ENCODE results near the gene ASPDH.
"Not testable (repeated sequence)": the region's sequence is repeated elsewhere in the genome, so short reads cannot be mapped to it uniquely, and the experiment has no call there.

Gene ASPDH

DNA sequence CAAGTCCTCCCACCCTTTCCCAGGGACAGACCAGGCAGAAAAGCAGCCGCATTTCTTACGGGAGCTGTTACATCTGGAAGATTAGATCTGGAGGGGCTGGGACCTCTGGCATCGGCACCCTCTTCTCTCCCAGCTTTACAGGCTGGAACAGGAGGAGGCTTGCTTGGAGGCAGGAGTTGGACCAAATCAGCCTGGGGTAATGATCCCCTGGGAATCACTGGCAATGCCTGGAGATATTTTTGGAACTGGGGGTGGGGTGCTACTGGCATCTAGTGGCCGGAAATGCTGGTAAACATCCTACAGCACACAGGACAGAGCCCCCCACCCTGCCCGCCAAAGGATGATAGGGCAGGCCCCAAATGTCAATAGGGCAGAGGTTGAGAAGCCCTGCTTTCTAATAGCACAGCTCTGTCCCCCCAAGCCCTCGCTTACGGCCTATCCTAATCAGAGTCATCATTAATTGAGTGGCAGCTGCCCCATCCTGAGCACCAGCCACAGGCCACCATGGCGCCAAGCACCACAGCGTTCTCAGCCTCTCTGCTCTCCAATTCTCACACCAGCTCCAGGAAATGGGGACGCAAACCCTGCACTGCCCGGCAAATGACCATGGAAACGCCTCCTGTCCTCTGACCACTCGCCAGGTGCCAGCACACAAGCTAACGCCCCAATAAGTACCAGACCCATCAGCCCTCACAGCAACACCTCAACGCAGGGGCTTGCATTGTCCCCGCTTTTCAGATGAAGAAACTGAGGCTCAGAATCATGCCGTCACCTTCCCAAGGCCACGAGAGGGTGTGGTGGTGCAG lies 33.9 kb upstream of the ASPDH start:
- no peak for DNase-seq (ENCODE audit: low spot score)

DNA sequence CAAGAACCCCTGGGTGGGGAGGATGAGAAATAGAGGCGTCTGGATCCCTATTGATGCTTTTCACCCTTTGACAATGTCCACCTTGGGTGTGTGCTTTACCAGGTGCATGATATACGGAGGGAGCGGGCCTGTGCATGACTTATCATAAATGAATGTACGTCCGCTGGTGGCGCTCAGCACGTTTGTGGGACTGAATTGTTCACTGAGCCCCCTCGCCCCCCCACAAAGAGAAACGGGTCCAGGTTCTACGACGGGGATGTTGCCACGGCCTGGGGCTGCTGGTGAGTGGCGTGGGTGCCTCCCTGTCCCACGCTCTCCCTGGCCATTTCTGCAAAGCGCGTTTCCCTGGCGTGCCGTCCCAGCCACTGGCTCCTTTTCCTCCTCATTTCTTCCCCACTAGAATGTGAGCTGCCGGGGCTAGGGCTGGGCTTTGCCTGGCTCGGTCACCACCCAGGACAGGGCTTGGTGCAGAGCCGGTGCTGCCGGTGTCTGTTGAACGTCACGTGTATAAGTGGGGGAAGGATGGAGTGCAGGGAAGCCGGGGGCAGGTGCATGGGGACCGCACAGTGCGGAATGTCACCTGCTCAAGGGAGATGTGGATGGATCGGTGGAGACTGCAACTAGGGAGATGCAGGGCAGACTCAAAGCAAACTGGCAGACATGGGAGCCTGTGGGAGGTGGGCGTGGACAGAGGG lies 33.0 kb upstream of the ASPDH start:
- no peak for DNase-seq (ENCODE audit: low spot score)

DNA sequence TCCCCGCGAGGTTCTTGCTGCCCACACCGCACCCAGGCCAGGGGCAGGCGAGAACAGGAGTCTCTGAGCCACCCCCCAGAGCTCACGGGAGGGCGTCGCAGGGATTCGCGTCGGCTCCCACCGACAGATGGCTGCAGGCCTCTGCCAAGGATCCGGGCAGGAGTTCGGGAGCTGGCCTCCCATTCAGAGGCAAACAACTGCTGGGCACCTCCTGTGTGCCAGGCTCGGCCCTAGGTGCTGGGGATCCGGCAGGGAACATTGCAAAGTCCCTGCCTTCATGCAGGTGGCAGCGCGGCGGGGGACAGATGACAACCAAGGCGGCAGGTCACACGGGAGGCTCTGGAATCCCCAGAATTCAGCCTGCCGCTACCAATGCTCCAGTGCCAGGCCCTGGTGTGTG lies 29.2 kb upstream of the ASPDH start:
- DNase-seq (ENCODE audit: low spot score) = no peak

DNA sequence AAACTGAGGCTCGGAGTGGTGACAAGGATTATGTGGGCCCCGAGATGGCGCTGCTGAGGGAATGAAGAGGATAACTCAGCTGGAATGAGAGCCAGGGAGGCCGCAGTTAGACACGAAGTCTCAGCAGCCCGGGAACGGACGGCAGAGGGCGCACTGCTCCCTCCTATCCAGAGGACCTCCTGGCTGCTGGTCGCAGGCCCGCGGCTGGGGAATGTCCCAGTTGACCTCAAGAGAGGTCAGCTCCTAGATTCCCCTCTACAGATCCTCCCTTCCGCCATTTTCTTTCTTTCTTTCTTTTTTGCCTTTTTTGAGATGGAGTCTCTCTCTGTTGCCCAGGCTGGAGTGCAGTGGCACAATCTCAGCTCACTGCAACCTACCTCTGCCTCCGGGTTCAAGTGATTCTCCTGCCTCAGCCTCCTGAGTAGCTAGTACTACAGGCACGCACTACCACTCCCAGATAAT lies 24.1 kb upstream of the ASPDH start:
- DNase-seq (ENCODE audit: low spot score) = peak; percentile 84

DNA sequence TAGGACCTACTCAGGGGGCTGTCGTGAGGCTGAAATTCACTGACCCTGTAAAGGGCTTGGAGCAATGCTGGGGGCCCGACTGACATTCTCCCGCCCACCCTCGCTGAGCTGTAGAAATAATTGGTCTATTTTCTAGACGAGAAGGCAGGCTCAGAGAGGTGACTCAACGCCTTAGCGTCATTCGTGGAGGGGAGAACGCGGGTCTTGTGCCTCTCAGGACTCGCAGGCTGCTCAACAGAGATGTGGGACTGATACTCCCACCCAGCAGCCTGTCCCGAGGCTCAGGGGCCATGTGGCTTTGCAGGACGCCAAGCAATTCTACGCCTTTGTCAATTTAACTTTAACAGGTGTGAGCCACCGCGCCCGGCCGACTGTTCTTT lies 23.6 kb upstream of the ASPDH start:
- no peak for DNase-seq (ENCODE audit: low spot score)

DNA sequence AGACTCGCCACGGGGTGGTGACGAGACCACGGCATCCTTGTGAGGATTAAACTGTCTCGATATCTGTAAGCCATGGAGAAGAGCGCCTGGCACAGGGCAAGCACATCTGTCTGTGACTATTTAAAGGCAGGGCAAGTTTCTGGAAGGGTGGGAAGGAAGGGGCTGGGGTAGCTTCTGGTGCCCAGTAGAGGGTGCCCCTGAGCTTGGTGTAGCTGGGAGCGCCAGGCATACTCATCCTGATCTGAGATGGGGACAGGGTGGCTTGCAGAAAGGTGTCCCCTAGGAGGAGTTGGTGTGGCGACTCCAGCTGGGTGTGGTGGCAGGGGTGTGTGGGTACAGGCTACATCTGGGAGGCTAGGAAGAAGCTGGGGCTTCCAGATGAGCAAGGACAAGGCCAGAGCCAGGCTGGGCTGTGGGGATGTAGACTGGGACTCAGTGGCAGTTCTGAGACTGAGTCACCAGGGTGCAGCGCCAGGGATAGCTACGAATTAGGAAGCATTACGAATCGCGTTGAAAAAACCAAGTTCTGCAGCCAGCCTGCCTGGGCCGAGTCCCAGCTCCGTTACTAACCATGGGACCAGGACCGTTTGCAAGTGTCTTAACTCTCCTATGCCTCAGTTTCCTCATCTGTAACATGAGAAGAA lies 23.1 kb upstream of the ASPDH start:
- DNase-seq (ENCODE audit: low spot score) = no peak

DNA sequence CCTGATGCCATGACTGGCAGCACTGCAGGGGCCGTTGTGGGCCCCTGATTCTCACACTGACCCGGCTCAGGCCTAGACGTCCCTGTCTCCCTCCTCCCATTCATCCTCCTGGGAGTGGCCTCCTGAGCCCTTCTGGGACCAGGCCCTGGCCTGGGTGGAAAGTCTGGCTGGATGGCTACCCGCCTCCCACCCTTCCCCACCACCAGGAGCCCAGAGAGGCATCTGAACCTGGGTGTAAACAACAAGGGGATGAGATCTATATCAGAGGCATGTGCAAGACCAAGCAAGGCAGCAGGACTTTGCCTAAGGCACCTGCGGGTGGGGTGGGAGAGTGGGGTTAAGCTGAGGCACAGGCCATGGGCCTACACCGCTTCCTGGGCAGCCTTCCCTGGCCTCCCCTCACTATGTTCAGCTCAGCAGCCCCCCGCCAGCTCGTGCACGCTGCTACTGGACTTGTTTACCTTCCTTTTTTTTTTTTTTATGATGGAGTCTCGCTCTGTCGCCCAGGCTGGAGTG lies 22.0 kb upstream of the ASPDH start:
- DNase-seq (ENCODE audit: low spot score) = no peak

DNA sequence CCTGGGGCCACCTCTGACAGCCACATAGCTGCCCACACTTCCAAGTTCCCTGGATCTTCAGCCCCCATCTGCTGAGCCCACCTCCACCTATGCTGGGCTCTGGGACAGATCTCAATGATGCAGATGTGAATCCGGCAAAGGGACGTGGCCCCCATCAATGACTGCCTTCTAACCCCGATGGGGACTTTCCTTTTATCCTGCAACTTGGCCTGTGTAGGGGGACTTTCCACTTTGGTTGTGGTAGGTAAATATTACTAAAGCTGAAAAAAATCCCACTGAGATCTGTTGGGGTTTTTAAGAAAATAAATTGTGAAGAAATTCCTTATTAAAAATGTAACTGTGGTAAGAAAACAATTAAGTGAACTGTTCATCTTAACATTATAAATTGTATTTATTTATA lies 20.8 kb upstream of the ASPDH start:
- no peak for DNase-seq (ENCODE audit: low spot score)

DNA sequence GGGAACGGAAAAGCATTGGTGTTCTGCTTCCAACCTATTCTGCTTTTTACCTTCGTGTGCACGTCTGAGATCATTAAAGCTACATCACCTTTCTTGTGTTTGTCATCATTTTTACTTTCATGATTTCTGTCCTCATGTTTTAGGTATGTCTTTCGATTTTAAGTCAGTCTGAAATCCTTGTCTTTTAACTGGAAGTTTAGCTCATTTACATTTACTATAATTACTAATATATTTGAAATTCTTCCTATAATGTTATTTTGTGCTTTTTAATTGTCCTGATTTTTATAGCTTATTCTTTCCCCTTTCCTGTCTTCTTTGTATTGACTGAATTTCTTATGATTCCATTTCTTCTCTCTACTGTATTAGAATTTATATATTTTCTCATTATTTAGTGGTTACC lies 19.2 kb upstream of the ASPDH start:
- no peak for DNase-seq (ENCODE audit: low spot score)

DNA sequence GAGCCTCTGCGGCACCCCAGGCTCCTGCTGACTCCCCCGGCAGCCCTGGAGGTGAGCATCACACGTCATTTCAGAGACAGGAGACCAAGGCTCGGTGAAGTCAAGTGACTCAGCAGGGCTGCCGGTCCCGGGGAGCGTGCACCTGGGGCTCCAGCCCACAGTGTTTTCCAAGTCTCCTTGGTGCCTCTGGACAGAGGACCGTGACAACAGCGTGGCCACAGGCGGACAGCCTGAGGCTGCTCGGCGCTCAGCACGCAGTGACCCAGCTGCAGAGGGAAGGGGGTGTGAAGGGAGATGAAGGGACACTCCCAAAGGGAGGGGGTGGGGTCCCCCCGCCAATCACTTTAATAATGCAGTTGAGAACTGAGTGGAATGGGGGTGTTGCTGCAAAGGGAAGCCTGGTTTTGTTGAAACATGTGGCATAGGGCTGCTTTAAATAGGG lies 17.5 kb upstream of the ASPDH start:
- DNase-seq (ENCODE audit: low spot score) = no peak

DNA sequence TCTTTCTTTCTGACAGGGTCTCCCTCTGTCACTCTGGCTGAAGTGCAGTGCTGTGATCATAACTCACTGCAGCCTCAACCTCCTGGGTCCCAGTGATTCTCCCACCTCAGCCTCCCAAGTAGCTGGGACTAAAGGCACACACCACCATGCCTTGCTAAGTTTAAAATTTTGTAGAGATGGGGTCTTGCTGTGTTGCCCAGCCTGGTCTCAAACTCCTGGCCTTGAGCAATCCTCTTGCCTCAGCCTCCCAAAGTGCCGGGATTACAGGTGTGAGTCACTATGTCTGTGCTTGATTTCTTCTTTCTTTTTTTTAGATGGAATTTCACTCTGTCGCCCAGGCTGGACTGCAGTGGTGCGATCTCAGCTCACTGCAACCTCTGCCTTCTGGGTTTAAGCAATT lies 14.3 kb upstream of the ASPDH start:
- DNase-seq (ENCODE audit: low spot score) = not testable (repeated sequence)

DNA sequence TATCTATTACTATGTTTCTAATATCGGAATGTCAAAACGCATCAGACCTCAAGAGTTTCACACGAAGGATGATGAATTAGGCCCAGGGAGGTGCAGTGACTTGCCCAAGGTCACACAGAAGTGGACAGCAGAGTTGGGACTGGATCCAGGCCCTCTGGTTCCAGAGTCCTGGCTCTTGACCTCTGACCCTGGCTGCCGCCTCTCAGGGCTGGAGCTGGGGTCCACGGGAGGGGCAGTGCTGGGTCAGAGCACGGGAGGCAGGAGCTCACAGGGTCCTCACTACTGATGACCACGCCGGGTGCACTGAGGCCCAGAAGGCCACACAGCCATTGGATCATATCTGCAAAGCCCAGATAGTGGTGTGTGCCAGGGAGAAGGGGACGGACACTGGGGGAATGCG lies 9.2 kb upstream of the ASPDH start:
- no peak for DNase-seq (ENCODE audit: low spot score)

DNA sequence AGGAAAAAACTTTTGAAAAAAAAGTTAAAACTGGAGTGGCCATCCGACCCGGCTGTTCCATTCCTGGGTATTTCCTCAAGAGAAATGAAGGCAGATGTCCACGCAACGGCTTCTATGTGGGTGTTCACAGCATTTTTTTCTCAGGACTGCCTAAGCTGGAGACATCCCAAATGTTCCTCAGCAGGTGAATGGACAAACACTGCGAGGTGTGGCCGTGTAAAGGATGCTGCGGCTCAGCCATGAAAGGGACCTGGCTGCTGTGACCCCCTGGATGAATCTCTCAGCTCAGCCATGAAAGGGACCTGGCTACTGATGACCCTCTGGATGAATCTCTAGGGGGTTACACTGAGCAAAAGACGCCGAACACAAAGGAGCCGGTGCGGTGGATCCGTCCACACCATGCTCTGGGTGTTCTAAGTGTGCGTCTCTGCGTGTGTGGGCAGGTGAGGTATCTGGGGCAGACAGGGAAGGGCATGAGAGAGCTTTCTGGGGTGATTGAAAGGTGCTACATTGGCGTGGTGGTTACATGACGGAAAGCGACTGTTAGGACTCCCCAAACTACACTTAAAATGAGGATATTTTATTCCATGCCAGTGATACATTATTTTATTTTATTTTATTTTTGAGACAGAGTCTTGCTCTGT lies 7.2 kb upstream of the ASPDH start:
- DNase-seq (ENCODE audit: low spot score) = no peak

DNA sequence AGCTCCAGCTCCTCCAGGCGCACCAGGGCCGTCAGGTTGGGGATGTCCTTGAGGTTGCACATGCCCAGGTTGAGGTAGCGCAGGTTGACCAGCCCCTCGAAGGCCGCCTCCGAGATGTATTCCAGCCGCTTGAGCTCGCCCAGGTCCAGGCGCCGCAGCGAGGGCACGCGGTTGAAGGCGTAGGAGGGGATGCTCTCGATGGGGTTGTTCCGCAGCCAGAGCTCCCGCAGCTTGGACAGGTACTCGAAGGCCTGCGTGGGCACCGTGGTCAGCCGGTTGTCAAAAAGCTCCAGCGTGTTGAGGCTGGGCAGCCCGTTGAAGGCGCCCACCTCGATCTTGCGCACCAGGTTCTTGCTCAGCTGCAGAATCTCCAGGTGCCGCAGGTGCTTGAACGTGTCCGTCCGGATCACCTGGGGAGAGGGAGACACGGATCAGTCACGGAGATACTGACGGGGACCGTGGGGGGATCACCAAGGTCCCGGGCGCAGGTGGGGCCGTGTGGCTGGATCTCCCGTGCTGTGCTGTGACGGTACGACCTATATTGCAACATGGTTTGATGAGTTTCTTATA lies 5.4 kb upstream of the ASPDH start:
- no peak for DNase-seq (ENCODE audit: low spot score)

DNA sequence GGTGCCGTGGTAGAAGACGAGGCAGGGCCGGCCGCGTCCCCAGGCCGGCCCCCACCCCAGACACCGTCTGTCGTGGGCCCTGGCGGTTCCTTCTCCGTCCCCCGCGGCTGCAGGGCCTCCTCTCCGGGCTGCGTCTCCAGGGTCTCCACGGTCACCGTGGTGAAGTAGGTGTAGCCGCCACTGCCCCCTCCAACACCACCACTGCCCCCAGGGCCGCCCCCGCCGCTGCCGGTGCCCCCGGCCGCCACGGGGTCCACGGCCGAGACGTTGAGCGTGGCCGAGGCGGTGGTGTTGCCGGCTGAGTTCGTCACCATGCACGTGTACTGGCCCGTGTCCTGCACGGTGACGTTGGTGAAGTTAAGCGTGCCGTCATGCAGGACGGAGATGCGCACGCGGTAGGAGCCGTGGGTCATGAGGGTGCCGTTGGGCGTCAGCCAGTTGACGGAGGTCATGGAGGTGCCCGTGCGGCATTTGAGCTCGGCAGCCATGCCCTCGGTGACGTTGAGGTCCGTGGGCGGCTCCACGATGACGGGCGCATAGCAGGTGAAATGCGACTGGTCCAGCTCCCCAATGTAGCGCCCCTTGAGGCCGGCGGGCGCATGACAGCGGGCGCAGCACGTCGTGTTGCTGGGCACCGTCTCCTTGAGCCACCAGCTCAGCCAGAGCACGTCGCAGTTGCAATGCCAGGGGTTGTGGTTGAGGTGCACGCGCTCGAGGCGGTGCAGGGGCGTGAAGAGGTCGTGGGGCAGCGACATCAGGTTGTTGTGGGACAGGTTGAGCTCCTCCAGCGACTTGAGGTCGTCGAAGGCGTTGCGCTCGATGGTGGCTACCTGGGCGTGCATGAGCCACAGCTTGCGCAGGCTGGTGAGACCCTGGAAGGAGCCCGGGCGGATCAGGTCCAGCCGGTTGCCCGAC lies 4.6 kb upstream of the ASPDH start:
- no peak for DNase-seq (ENCODE audit: low spot score)

DNA sequence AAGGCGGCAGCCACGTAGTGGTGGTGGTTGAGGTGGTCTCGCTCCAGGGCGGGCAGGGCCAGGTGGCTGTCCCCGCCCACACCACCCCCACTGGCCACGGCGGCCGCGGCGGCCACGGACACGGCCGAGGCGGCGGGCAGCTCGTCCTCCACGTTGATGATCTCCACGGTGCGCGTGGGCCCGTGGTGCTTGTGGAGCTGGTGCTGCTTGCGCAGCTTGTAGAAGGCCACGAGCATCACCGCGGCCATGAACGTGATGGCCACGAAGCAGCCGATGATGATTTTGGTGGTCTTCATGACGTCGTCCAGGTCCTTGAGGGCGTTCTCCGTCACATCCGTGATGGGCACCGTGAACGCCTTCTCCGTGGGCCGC lies 4.0 kb upstream of the ASPDH start:
- no peak for DNase-seq (ENCODE audit: low spot score)

DNA sequence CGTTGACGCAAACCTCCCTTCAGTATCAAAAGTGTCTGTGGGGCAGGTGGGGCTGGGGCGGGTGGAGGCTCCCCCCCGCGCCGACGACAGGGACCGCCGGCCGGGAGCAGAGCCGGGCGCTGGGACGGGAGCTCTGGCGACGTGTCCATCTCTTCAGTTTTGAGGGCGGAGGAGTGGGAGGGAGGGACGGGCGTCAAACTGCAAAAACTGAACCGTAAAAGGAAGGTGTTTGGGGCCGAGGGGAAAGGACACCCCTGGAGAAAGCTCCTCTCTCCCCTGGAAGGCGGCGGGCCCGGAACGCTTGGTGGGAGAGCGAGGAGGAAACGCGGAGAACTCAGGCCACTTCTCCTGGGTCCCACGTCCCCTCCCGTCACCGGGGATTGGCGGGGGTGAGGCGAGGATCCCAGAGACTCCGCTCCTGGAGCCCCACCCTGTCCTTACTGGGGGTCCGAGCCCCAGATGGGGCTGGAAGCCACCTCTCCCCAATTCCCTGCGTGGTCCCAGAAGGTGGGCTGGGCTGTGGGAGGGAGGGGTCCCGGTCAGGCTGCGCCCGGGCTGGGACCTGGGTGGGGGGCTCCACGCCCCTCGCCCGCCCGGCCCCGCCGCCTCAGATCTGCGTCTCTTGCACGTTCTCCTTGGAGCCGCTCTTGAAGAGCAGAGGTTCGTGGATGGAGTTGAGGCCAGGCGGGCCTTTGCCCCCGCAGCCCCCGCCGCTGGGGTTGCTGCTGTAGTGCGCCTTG lies 3.4 kb upstream of the ASPDH start:
- no peak for DNase-seq (ENCODE audit: low spot score)

DNA sequence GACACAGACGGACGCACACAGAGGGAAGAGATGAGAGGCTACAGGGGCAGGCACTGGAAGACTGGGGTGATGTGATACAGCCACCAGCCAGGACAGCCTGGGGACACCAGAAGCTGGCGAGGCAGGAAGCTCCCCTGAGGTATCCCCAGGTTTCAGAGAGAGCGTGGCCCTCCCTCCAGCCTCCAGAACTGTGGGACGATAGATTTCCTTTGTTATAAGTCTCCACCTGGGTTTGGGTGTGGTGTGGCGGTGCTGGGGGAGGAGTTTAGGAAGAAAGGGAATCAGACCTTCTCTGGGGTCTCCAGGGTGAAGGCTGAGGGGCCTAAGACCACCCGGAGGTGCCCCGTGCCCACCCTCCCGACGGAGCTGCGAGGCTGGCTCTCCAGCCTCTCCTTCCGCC lies 2.7 kb upstream of the ASPDH start:
- no peak for DNase-seq (ENCODE audit: low spot score)

DNA sequence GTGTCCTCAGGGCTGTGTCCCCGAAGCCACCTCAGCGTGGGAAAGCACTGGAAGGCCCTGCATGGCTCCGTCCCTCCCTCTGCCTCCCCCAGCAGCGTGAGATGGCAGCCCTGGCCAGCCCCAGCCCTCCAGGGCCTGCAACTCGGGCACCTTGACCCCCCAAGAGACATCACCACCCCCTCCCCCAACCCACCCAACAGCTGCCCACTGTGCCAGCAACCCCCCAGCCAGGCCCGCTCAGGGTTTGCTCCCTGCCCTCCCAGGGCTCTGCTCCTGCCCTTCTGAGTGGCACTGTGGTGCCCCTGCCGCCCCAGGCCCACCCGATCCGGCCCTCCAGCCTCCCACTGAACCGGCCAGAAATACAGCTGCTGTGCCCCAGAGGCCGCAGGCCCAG lies 1.5 kb upstream of the ASPDH start:
- DNase-seq (ENCODE audit: low spot score) = no peak
